NCI-H1048 (cell line): Measurements from ENCODE around the gene RAB31.

Experiments
- DNase-seq: peaks from one replicate; lab custom pipeline; 2025; lab: John Stamatoyannopoulos, UW

The RAB31 gene

GRCh38 chr18:9737472-9738121 is 29.5 kb downstream of the RAB31 start:
- peak; percentile 22 for DNase-seq

DNA sequence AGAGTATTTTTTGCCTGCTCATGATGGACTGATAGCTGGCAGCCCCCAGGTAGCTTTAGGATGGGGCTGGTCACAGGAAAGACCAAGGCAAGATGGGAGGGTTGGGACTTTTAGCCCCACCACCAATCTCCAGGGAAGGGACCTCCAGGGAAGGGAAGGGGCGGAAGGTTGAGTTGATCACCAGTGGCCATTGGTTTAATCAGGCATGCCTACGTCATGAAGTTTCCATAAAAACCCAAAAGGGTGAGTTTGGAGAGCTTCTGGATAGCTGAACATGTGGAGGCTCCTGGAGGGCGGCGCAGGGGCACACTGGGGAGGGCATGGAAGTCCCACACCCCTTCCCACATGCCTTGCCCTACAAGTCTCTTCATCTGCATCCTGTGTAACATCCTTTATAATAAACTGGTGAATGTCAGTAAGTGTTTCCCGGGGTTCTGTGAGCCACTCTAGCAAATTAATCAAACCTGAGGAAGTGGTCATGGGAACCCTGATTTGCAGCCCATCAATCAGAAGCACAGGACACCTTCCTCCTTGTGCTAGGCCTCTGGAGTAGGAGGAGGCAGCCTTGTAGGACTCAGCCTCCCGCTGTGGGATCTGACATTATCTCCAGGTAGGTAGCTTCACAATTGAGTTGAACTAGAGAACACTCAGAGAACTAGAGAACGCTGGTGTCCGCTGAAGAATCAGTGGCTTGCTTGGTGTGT is 30.3 kb downstream of the RAB31 start:
- no peak for DNase-seq

DNA sequence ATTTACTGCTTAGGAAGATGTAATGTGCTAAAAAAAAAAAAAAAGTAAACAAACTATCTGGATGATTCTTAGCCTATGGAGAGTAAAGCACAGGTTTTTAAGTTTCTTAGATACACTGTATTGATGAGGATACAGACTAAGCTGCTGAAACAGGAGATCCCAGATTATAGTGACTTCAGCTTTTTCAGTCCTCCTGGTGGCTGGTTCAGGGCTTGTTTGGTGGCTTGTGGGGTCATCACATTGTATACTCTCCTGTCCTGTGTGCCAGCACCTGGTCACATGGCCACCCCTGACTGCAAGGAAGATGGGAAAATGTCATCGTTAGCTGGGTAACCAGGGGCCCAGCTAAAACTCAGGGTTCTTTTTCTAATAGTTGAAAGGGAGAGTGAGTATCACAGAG is 31.4 kb downstream of the RAB31 start:
- DNase-seq = no peak

GRCh38 chr18:9740071-9740470 is 32.0 kb downstream of the RAB31 start:
- DNase-seq = no peak

DNA sequence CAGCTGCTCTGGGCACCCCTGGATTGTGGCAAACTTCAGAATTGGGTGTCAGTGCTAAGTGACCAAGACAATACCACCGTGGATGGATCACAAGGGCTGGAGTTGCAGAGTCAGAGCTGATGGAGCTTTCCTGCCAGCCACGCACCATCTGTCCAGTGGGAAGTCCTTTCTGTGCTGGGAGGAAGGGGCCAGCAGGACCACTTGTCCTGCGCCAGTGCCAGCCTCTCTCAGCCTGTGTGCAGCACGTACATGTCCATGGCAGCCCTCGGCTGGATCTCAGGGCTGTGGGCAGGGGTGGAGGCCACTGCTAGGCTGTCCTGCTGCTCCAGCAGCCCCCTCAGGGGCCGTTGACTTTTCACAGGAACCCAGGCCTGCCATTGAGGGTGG is 33.3 kb downstream of the RAB31 start:
- no peak for DNase-seq

DNA sequence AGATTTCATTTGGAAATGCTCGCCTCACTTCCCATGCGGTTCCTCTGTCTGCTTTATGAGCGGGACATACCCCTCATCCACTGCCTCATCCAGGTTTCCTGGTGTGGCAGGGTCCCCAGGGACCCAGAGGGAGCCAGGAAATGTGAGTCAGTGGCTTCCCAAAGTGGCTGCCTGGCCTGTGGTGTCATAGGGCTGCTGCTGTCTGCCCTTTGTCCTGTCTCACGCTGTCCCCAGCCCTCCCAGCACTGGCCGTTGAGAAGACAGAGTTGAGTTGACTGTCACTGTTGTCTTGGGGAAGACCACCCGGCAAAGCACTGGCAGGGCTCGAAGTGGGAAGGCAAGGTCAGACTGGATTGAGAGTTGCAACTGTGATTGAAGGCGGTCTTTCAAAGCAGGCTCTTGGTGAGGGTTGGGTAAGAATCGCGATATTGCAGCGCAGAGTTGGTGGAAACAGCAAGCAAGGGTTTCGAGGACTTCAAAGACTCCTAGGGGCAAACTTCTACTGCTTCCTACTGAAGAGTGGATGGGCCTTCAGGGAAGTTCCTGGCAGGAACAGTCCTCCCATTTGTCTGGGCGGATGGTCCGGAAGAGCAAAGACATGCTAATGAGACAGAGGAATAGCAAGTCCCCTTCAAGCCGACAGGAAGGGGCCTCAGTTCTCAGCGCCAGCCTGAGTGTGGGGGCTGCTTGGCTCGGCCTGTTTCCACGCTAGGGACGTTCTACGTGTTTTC is 33.9 kb downstream of the RAB31 start:
- DNase-seq = no peak

DNA sequence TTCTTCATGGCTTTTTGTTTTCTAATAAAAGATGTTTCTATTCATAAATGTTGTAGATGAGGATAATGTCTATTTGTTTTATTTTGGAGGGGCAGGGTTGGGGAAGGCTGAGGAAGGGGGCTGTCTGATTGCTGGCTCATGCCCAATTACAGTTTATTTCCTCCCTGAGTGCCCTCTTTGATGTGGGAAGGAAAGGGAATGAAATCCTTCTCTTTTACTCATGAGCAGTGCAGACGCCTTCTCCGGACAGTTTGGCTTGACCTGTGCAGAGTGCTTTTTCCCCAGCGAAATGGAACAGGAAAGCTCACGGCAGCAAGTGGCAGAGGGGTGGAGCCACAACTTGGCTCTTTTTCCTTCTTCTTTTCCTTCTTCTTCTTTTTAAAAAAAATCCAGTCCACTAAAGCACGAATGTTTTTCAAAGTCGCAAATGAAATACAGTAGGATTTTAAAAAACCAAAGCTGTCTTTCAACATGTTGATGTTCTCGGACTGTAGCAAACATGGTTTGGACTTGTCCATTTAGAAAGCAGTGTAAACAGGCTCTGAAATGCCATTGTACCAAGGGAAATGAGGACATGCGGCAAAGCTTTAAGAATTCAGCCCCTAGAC is 34.5 kb downstream of the RAB31 start:
- no peak for DNase-seq

DNA sequence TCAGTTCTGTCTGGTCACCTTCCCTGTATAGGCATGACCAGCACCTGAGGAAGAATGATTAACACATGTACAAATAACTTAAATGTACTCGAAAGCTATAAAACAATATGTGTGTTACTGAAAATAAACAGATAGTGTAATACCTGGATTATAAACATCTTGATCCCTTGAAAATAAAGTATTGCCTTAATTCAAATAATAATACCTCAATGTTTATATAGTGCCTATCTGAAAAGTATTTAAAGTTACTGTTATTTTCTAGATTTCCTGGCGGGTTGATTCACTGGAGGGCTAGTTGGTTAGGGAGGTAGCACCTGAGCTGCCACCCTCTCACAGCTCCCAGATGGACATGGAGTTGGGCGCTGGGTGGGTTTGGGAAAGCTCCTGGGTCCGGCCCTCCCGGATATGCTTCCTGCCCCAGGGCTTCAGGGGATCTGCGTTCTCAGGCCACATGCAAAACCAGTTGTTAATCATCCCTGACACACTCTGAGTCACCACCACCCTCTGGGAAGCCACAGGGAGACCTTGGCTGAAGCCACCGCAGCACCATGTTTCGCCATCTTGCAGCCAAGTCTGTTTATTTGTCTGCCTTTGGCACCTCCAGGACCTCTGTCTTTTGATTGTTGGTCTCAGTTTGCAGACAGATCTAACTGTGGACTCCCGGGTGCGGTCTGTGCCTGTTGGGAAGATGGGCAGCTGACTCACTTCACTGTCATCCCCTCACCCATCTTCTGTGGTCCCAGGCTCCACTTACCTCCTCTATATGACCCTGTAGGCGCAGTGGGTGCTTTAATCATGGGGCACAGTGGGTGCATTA is 35.3 kb downstream of the RAB31 start:
- DNase-seq = no peak

- DNase-seq = no peak
These were observed 38.9 kb downstream of the RAB31 start for GRCh38 chr18:9746958-9747357.

GRCh38 chr18:9749611-9750010 is 41.5 kb downstream of the RAB31 start:
- DNase-seq = no peak

GRCh38 chr18:9750112-9750511 is 42.0 kb downstream of the RAB31 start:
- DNase-seq = no peak

GRCh38 chr18:9750606-9751304 is 42.7 kb downstream of the RAB31 start:
- DNase-seq = no peak

DNA sequence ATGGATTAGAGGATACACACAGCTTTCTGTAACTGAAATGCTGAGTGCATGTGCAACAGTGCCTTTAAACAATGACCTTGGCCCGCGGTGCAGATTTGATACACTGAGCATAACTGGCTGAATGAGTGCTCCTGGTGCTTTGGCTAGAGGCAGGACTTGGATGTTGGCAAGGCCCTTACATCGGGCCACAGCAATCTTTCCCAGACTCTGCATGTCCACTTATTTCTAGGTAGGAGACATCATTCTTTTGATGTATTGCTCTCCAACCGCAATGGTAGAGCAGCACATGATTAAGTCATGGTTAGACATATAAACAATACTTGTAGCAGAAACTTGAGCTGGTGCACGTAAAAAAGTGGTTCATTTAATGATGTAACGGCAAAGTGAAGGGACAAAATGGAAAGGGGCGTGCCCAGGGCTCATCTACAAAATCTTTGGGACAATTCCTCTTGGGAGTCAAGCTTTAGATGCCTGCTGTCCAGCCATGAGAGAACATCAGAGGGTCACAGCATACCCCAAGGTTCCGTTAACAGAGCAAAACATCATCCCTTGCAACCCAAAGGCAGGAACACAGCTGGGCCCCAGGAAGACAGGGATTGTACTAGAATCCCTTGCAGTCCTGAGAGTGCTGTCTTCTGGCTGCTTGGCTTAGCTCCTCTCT is 43.4 kb downstream of the RAB31 start:
- no peak for DNase-seq

- DNase-seq = no peak
These were observed 45.7 kb downstream of the RAB31 start for GRCh38 chr18:9753846-9754245.

DNA sequence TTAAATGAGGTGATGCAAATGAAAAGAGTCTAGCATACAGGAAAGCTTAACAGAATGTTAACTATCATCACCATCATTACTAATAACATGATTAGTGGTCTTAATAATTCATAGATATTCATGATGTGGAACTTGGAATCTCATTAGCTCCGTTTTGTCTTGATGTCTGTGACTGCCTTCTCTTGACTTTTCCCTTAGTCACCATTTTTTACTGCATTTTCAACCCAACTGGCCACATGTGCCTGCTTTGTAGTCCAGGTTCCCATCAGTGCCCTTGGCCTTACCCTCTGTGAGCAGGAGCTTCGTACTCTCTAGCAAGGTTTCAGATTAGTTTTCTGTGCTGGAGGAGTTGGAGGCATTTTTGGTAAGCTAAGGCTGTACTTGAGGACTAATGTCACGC is 47.0 kb downstream of the RAB31 start:
- no peak for DNase-seq

DNA sequence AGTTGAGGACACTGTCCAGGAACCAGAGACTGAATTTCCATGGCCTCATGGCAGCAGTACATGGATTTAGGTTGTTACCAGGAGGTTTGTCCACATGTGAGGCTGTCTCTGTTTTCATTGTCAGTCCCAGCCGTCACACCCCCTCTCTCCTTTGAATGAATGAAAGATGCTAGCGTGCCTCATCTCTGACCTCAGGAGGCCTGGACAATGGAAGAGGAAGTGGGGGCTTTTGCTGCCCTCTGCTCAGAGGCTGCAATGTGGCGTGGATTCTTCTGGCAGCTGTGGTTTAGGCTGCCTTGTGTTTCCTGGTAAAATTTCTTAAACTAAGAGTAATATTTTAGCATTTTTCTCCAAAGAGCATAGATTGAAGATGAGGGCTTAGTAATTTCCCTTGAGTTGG is 47.5 kb downstream of the RAB31 start:
- DNase-seq = no peak

GRCh38 chr18:9756271-9756932 is 48.3 kb downstream of the RAB31 start:
- DNase-seq = no peak

DNA sequence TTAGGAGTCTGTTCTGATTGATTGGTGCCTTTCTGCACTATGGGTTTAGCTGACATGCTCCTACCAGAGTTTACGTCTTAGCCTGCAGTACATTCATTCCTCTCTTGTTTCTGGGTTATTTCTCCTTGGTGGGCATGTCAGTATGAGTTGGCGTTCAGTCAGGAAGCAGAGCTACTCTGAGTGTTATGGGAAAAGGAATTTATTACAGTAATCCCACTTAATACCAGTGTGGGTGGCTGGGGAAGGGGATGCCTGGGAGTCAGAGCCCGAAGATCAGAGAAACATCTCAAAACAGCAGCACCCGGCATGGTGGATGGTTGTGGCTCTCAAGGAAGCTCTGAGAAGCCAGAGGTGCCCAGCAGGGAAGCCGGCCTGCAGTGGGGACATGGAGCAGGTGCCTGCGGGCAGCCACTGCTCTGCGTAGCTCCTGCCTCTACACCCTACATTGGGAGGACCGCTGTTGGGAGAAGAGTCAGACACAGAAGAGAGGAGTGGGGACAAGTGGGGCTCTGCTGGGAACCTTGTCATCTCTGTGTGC is 48.9 kb downstream of the RAB31 start:
- no peak for DNase-seq

DNA sequence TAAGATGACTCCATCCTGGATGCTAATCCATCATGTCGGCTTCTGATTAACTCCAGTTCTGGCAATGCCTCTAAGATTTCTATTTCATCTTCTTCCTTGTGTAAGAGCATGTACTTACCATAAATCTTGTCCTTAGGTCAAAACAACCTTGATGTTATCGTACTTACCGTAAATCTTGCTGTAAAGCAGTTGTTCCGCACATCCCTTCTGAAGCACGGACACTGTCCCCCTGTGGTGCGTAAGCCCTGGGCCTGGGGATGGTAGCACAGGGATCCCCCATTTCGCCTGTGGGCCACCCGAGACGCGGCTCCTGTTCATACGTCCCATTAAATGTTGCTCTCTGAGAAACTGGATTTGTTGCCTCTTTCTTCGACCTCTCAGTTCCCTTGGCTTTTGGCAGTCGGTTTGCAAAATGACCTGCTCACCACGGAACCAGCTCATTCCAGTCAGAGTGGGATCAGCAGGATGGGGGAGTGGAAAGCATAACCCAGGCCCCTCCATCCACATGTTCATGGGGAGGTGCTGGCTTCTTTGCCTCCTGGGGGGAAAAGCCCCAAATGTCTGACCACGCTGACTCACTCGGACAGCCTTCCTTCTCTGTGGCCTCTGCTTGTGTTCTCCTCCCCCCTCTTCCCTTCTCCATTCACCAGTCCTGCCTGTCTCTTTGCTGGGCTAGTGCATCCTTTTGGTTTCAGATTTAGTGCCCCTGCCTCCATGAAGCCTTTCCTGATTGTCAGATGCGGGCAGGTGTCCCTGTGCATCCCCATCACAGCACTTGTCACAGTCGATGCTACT is 49.9 kb downstream of the RAB31 start:
- DNase-seq = no peak
